LNCAP (cell line): ENCODE data around the gene CD7.

ENCODE experiments used
- TF ChIP-seq, protein P1 (sequence below): fragments of 450-650 bp; IDR thresholded peaks from 2 replicates; pipeline ENCODE4 v1.5.1; 2017; ENCODE audit warnings: mild to moderate bottlenecking

CD7 gene

DNA sequence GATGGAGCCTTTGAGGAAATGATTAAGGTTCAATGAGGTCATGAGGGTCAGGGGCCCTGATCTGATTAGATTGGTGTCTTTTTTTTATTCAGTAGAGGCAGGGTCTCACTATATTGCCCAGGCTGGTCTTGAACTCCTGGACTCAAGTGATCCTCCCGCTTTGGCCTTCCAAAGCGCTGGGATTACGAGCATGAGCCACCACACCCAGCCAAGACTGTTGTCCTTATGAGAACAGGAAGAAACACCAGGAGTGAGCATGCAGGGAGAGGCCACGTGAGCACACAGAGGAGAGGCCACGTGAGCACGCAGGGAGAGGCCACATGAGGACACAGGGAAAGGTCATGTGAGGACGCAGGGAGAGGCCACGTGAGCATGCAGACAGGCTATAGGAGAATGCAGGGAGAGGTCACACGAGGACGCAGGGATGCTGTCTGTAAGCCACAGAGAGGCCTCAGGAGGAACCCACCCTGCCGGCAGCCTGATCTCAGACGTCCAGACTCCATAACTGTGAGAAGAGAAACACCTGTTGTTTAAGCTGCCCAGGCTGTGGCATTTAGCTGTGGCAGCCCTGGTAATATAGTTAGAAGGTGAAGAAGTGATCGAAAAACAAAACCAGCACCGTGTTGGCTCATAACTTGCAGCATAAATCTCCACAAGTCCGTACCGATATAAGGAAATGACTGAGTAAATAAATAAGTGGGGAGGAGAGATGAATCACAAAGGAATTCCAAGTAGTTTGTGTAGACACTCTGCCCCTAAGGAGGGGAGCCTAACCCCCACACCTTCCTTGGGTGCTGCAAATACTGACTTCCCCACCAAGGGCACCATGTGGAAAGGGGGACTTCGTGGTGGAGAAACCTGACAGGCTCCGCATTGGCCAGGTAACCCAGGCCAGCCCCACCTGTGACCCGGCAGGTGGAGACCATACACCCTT, 29.3 kb downstream of the CD7 start:
- TF ChIP-seq, protein P1, sequence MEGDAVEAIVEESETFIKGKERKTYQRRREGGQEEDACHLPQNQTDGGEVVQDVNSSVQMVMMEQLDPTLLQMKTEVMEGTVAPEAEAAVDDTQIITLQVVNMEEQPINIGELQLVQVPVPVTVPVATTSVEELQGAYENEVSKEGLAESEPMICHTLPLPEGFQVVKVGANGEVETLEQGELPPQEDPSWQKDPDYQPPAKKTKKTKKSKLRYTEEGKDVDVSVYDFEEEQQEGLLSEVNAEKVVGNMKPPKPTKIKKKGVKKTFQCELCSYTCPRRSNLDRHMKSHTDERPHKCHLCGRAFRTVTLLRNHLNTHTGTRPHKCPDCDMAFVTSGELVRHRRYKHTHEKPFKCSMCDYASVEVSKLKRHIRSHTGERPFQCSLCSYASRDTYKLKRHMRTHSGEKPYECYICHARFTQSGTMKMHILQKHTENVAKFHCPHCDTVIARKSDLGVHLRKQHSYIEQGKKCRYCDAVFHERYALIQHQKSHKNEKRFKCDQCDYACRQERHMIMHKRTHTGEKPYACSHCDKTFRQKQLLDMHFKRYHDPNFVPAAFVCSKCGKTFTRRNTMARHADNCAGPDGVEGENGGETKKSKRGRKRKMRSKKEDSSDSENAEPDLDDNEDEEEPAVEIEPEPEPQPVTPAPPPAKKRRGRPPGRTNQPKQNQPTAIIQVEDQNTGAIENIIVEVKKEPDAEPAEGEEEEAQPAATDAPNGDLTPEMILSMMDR = no peak

DNA sequence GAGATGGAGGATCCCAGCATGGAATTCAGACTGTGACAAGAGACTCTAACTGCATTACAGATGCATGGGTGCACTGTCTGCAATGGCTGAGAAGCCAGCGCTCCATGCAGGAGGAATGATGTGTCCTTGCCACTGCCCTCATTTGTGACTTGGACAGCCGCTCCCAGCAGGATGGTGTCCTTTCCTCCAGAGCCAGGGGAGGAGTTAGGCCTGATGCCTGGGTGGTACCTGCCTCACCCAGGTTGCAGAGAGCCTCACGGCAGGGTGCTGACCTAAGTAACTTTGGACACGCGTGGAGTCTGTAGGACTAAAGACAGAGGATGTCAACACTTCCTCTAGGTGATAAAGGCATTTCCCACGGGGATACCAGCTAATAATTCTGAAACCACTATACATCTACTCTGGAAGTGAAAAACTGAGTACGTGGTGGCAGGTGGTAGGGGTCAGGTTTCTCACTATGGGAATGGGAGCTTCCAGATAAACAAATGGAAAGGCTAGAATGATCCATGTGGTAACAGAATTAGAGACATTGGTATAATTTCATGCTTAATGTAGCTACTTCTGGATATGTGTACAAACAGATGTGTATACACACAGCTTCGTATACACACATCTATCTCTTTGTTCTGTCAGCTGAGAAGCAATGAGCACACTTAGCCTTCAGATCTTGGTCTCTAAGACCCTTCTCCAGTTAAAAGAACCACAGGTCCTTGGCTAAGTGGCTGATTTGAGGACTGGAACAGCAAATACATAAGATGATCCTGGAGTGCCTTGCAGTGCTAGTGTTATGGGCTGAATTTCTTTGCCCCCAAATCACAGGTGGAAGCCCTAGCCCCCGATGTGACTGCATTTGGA, 30.2 kb downstream of the CD7 start:
- TF ChIP-seq, protein P1 = no peak

DNA sequence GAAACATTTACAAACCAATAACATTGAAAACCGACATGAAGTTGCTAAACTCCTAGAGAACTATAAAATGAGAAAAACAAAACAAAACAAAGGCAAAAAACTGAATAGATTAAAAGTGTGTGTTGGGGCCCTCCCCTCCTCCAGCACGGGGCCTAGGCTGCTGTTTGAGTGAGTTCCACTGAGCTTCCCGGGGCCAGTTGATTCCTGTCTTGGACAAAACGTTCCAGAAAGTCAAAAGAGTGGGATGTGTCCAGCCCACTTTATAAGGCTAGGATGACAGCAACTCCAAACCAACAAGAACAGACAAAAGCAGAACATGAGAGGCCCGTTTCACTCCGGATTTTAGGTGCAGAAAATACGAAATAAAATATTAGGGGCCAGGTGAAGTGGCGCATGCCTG, 32.3 kb downstream of the CD7 start:
- TF ChIP-seq, protein P1 = no peak

DNA sequence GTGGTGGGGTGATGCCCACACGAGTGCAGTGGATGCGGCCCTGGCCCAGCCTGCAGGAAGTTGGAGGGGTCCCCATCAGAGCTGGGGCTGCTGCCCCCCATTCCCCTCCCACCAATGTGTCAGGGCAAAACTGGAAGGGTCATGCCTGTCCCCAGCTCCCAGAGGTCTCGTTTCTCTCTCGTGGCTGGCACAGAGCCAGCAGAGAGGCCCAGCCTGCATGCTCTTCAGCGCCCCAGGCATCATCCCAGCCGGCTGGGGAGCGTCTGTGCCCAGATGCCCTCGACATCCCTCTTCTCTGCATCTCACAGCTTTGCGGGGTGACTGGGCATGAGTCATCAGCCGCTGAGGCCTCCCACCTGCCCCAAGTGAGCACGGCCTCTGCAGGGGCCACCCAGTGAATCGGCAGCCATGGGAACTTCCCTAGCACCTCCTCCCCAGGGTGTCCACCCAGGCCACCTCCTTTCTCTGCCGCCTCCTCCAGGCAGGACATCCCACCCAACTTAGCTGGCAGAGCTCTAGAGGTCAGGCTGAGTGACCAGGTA, 34.1 kb downstream of the CD7 start:
- TF ChIP-seq, protein P1 = no peak

DNA sequence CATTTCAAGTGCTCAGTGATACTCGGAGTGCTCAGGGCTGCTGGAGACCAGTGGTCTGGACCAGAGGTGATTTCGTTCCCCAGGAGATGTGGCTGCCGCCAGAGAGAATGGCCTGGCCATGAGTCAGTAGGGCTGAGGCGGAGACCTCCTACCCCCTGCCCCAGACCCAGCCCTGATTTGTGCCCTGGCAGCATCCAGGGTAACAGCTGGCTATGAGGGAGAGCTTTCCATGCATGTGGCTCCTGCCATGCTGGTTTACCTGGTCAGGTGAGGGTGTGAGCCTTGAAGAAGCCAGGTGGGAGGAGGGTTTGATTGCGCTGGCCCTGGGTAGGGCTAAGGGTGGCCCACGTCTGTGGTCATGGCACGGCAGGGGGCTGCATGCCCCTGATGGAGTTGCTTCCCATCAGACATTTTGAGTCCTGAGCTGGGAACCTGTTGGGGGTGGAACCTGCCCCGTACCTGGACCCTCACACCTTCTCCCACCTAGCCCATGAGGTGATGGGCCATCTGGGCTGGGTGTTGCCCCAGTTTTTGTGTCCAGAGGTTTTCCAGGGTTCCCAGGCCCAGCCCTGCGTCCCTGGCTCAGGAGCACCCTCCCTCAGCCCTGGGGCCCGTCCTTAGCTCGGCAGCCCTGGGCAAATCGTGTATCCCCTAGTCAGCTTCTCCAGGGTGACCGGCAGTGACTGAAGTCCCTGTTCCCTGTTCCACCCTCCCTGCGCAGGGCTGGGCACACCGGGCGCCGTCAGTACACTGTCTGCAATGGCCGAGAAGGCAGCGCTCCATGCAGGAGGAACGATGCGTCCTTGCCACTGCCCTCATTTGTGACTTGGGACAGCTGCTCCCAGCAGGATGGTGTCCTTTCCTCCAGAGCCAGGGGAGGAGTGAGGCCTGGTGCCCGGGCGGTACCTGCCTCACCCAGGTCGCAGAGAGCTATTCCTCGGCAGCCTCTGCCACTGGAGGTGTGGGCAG, 34.9 kb downstream of the CD7 start:
- TF ChIP-seq, protein P1 = no peak

DNA sequence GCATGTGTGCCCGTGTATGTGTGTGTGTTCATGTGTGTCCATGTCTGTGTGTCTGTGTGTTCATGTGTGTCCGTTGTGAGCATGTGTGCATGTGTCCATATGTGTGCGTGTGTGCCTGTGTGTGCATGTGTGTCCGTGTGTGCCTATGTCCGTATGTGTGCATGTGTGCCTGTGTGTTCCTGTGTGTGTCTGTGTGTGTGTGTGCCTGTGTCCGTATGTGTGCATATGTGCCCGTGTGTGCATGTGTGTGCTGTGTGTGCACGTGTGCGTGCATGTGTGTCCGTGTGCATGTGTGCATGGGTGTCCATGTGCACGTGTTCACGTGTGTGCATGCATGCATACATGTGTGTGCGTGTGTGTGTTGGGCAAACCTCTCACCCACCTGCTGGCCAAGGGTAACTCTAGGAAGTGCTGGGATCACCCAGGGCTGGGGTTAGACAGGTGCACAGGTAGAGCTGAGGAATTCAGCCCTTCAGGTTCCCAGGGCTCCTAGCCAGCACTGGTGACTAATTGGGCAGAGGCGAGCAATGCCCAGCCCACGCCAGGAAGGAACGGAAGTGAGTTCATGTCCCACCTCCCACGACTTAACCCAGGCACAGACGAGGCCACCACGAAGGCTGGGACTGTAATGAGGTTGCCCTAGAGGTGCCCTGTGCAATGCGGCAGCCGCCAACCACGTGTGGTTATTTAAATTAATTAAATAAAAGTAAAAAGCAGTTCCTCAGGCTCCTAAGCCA, 35.7 kb downstream of the CD7 start:
- TF ChIP-seq, protein P1 = no peak
